DND-41 (cell line): ENCODE results near the gene MLLT1.

Experiments
- EZH2 ChIP-seq: IDR thresholded peaks from 3 replicates; pipeline ENCODE4 v1.6.1; 2012; ENCODE audit warnings: borderline replicate concordance, low read depth, mild to moderate bottlenecking, moderate library complexity, low read length, inconsistent platforms; ENCODE audit not compliant: severe bottlenecking
- TF ChIP-seq, protein P1 (sequence below): IDR thresholded peaks from 2 replicates; pipeline ENCODE4 v1.5.1; 2012; ENCODE audit warnings: borderline replicate concordance, low read length, moderate library complexity, mild to moderate bottlenecking; ENCODE audit not compliant: poor library complexity, severe bottlenecking; ENCODE audit errors: extremely low read depth

- TF ChIP-seq, protein P1, sequence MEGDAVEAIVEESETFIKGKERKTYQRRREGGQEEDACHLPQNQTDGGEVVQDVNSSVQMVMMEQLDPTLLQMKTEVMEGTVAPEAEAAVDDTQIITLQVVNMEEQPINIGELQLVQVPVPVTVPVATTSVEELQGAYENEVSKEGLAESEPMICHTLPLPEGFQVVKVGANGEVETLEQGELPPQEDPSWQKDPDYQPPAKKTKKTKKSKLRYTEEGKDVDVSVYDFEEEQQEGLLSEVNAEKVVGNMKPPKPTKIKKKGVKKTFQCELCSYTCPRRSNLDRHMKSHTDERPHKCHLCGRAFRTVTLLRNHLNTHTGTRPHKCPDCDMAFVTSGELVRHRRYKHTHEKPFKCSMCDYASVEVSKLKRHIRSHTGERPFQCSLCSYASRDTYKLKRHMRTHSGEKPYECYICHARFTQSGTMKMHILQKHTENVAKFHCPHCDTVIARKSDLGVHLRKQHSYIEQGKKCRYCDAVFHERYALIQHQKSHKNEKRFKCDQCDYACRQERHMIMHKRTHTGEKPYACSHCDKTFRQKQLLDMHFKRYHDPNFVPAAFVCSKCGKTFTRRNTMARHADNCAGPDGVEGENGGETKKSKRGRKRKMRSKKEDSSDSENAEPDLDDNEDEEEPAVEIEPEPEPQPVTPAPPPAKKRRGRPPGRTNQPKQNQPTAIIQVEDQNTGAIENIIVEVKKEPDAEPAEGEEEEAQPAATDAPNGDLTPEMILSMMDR = no peak
- TF ChIP-seq EZH2 = no peak
Measured at GRCh38 chr19:6188811-6189210, 91.0 kb downstream of the MLLT1 start.
